Activated T-cell treated with anti-CD3 and anti-CD28 coated beads for 4 hours (primary cell): ENCODE results near the gene MARCHF3.
"Not testable (repeated sequence)": the region's sequence is repeated elsewhere in the genome, so short reads cannot be mapped to it uniquely, and the experiment has no call there.

Source experiments
- DNase-seq: peaks from one replicate; pipeline ENCODE4 v3.0.0-alpha.2; 2020

Gene MARCHF3

GRCh38 chr5:127030259-127031146, at the start of gene MARCHF3:
Gene MARCHF3 (minus strand): TSS chr5:127030558. CDS start chr5:126918171, 112,387 bp downstream.
- DNase-seq = peak; percentile 88

DNA sequence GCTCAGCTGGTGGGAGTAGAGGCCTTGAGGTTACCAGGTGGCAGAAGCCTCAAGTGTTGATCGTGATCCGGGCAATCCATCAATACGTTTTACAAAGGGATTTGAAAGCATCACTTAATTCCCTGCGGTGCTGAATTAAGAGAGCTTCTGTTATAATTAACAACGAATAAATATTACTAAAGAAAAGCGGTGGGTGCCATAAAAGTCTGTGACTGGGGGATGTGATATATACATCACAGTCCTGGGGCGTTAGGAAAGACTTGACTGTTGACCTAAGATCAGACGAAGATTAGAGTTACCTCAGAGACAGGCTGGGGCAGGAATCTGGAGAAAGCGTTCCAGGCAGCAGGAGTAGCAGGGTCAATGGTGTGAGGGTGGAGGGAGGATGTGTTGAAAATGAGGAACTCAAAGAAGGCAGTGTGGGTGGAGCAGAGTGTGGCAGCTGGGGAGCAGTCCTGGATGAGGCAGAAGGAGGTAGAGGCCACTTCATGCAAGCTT, 49.7 kb upstream of the MARCHF3 start:
- DNase-seq = no peak

- DNase-seq = no peak
These were observed 47.0 kb upstream of the MARCHF3 start for GRCh38 chr5:127077366-127077765.

- no peak for DNase-seq
These were observed 46.2 kb upstream of the MARCHF3 start for GRCh38 chr5:127076315-127077129.

DNA sequence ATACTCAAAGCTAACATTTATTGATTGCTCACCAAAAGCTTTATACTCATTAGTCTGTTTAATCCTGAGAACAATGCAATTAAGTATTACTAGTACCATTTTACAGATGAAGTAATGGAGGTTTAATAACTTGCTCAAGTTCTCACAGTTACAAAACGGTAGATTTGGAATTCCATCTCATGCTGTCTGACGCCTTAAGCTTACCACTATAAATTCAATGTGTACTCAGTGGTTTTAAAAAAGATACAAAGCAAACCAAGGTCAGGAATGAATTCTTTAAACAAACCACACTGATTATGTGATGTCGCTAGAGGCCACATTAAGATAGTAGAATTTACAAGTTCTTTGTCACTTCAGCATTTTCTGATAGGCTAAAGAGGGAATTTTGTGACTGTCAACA, 44.1 kb upstream of the MARCHF3 start:
- DNase-seq = no peak

- peak; percentile 38 for DNase-seq
These were observed 42.8 kb upstream of the MARCHF3 start, which contains the start of gene C5orf63 for GRCh38 chr5:127072861-127073846. Gene C5orf63 (minus strand): TSS chr5:127073502. CDS start chr5:127058995, 14,507 bp downstream.

DNA sequence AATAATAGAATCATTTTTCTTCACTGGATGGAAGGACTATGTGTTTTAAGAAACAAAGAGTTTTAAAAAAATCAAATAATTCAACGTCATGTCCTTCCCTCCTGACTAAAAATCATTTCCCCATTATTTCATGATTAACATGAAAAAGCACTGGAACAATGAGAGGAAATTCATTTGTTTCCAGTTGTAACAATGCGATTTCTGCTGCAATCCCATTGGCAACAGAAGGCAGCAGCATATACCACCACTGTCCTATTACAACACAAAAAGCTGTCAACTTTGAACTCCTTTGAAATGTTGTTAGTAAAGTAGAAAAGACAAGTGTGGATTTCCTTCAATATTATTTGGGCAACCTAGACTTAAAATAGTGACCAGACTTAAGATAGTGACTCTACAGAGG, 39.9 kb upstream of the MARCHF3 start:
- DNase-seq = no peak

- DNase-seq = no peak
These were observed 38.3 kb upstream of the MARCHF3 start for GRCh38 chr5:127068493-127069214.

- DNase-seq = no peak
These were observed 36.4 kb upstream of the MARCHF3 start for GRCh38 chr5:127066721-127067120.

DNA sequence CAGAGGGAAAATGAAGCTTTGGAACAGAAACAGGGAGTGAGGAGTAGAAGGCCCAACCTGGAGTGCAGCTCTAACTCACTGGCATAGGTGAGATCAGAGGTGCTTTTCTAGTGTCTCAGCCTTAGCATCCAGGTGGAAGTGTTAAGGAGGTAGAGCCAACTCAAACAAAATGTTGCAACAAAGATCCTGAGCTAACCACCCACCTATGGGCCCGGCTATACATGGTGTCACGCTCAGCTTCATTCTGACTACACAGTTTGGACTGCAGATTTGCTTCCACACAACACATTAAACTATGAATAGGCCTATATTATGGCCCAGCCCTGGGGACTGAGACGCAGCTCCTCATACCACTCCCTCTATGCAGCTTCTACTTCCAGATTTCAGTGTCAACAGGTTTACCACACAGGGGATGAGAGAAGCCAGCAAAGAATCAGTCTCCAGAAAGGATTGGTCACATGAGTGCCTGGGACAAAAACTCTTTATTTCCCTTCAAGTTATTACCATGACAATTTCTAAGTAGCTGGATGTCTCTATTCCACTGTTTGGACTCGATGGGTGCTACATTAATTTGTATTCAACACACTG, 34.0 kb upstream of the MARCHF3 start:
- no peak for DNase-seq

GRCh38 chr5:127063257-127063913, 33.0 kb upstream of the MARCHF3 start:
- DNase-seq = no peak

DNA sequence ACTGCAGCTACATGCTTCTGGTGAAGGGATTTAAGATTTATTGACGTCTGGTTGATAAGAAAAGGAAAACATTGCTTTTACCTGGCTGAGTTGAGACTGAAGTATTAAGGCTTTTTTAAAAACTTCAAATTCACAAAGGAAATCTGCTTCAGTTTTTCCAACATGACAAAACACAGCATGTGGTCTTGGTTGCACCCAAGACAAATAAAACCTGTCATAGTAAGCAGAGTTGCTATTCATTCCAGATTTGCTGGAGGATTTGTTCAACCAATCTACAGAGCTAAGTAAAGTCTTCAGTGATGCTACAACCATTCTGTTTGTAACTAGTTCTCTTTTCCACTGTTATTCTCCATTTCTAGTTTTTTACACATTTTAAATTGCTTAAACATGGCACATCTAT, 31.6 kb upstream of the MARCHF3 start:
- DNase-seq = no peak

DNA sequence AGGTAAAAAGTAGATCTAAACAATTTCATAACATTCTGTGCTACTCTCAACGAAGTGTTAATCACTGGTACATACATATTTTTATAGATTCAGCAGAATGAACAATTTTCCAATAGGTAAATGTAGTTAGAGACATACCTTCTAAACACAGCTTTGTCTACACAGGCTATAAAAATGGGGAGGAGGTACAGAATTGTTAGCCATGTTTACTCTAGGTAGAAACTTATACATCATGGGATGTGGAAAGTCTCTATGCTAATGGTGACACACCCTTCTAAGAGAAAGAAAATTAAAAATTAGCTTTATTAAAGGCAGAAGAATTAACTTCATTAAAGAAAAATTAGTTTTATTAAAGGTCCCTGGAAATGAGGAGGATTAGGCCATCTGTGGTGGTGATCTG, 31.2 kb upstream of the MARCHF3 start:
- no peak for DNase-seq

DNA sequence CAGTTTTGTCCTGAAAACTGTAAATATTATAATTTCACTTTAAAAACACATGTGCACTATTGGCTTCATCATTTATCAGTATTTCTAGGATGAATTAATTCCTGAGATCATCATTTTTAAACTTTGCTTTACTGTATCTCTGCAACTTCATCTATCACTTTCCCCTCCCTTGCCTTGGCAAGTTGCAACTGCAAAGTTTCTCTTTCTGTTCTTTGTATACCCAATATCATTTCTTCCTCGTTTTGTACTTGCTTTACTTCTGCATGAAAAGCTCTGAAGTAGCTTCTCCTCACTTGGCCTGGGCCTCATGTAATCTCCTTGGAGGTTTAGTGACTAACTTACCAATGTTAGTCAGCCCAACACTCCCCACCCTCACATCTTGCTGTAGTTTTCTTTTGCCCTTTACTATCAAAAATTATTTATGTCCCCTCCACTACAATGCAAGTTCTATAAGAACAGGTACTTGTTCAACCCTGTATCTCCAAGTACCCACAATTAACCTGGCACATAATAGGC, 30.2 kb upstream of the MARCHF3 start:
- no peak for DNase-seq

GRCh38 chr5:127056896-127057295, 26.5 kb upstream of the MARCHF3 start:
- DNase-seq = no peak

- no peak for DNase-seq
These were observed 25.7 kb upstream of the MARCHF3 start for GRCh38 chr5:127055880-127056653.

GRCh38 chr5:127053551-127053950, 23.2 kb upstream of the MARCHF3 start:
- not testable (repeated sequence) for DNase-seq

GRCh38 chr5:127053049-127053448, 22.7 kb upstream of the MARCHF3 start:
- no peak for DNase-seq

DNA sequence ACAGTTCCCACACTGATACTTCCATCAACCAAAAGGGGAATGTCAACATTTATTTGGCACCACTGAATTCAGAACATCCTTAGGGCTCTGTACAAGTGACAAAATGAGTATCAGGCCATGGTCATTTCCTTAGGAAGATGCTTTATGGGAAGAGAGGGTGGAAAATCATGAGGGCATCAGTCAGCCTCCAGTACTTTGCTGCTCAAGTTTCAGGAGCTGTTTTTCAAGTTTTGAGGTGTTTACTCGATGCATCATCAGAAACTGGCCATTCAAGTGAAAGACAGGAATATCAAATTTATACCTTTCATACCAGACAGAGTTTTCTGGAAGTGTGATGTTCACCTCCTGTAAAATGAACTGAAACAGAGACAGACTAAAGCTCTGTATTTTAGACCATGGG, 21.2 kb upstream of the MARCHF3 start:
- DNase-seq = no peak
